GM20431 (cell line): Measurements from ENCODE around the gene KCNQ1.

Experiments used
- in situ Hi-C: fragments of 300-500 bp; cut with MseI, MboI; formaldehyde crosslinking; loops from one replicate; pipeline ENCODE4 v1.15.0; 2020; ENCODE audit warnings: low sequenced_read_pairs; ENCODE audit not compliant: unreplicated experiment

The KCNQ1 gene

GRCh38 chr11:2860636-2861035, 415.8 kb downstream of the KCNQ1 start:
- in situ Hi-C loops: no loop called here

GRCh38 chr11:2862395-2863275, 417.8 kb downstream of the KCNQ1 start:
- in situ Hi-C loops: no loop called here

GRCh38 chr11:2863276-2863618, 418.4 kb downstream of the KCNQ1 start:
- in situ Hi-C loops: no loop called here

- in situ Hi-C loops: no loop called here
These were observed 420.1 kb downstream of the KCNQ1 start for GRCh38 chr11:2864901-2865300.

- in situ Hi-C loops: no loop called here
These were observed 421.2 kb downstream of the KCNQ1 start for GRCh38 chr11:2865922-2866577.

GRCh38 chr11:2867142-2867541, 422.3 kb downstream of the KCNQ1 start:
- in situ Hi-C loops: no loop called here

- in situ Hi-C loops: no loop called here
These were observed 423.1 kb downstream of the KCNQ1 start for GRCh38 chr11:2867722-2868505.

- in situ Hi-C loops: no loop called here
These were observed 423.8 kb downstream of the KCNQ1 start for GRCh38 chr11:2868506-2869133.

- in situ Hi-C loops: no loop called here
These were observed 424.3 kb downstream of the KCNQ1 start for GRCh38 chr11:2869134-2869526.

GRCh38 chr11:2869561-2870427, 425.0 kb downstream of the KCNQ1 start:
- in situ Hi-C loops: no loop called here

- in situ Hi-C loops: no loop called here
These were observed 425.7 kb downstream of the KCNQ1 start for GRCh38 chr11:2870460-2870859.

- in situ Hi-C loops: no loop called here
These were observed 426.3 kb downstream of the KCNQ1 start for GRCh38 chr11:2870969-2871680.

- in situ Hi-C loops: no loop called here
These were observed 430.2 kb downstream of the KCNQ1 start for GRCh38 chr11:2874963-2875362.

- in situ Hi-C loops: no loop called here
These were observed 432.7 kb downstream of the KCNQ1 start for GRCh38 chr11:2877474-2877873.

GRCh38 chr11:2878782-2879181, 434.0 kb downstream of the KCNQ1 start:
- in situ Hi-C loops: no loop called here

GRCh38 chr11:2880646-2881045, 435.8 kb downstream of the KCNQ1 start:
- in situ Hi-C loops: no loop called here

- in situ Hi-C loops: no loop called here
These were observed 436.5 kb downstream of the KCNQ1 start for GRCh38 chr11:2881076-2881980.

- in situ Hi-C loops: no loop called here
These were observed 437.2 kb downstream of the KCNQ1 start for GRCh38 chr11:2881981-2882375.
